Fibroblast of mammary gland (primary cell): ENCODE data around the gene SCGB1D1.
A peak's percentile ranks its signal among the peaks of the same experiment; 100 is the strongest.
"Not testable (repeated sequence)": the region's sequence is repeated elsewhere in the genome, so short reads cannot be mapped to it uniquely, and the experiment has no call there.

Experiments
- DNase-seq: peaks from one replicate; pipeline ENCODE4 v3.0.0-alpha.2; 2010; ENCODE audit warnings: low read depth
- H3K4me3 ChIP-seq: 2 replicates; pipeline ENCODE4 v1.5.1; 2011; ENCODE audit warnings: low read depth, mild to moderate bottlenecking, low read length, moderate library complexity; ENCODE audit not compliant: control insufficient read depth
- CTCF ChIP-seq: conservative IDR thresholded peaks from 2 replicates; pipeline ENCODE4 v1.5.1; 2011; ENCODE audit warnings: low read depth, low read length, inconsistent platforms; ENCODE audit not compliant: control insufficient read depth, insufficient read depth

Gene SCGB1D1

GRCh38 chr11:62202910-62203309 is 12.9 kb downstream of the SCGB1D1 start:
- H3K4me3 ChIP-seq: no peak overlapping the region
- TF ChIP-seq CTCF: no peak
- DNase-seq: no peak

GRCh38 chr11:62204430-62204829 is 14.4 kb downstream of the SCGB1D1 start:
- no peak for TF ChIP-seq CTCF
- no peak overlapping the region for H3K4me3 ChIP-seq
- peak; percentile 5 for DNase-seq

- H3K4me3 ChIP-seq: no peak overlapping the region
- no peak for DNase-seq
- TF ChIP-seq CTCF: no peak
These were observed 15.4 kb downstream of the SCGB1D1 start for GRCh38 chr11:62205441-62205840.

- not testable (repeated sequence) for H3K4me3 ChIP-seq
These were observed 16.5 kb downstream of the SCGB1D1 start for GRCh38 chr11:62206276-62207066.

GRCh38 chr11:62208785-62209144 is 18.7 kb downstream of the SCGB1D1 start:
- no peak for DNase-seq
- no peak for TF ChIP-seq CTCF
- H3K4me3 ChIP-seq: no peak overlapping the region

More at GRCh38 chr11:62206276-62207066, 16.5 kb downstream of the SCGB1D1 start:
- not testable (repeated sequence) for DNase-seq

GRCh38 chr11:62217191-62217748 is 27.3 kb downstream of the SCGB1D1 start:
- H3K4me3 ChIP-seq: no peak overlapping the region
- DNase-seq: peak; percentile 23
- peak; percentile 49 for TF ChIP-seq CTCF

- DNase-seq: no peak
- TF ChIP-seq CTCF: no peak
- H3K4me3 ChIP-seq: no peak overlapping the region
These were observed 31.5 kb downstream of the SCGB1D1 start for GRCh38 chr11:62221498-62221897.
